Hepatocyte (in vitro differentiated cells): ENCODE results near the gene CDH4.

Experiments
- EZH2 ChIP-seq: fragments of 200-600 bp; sonication (generic); IDR thresholded peaks from 2 replicates; pipeline ENCODE4 v1.6.1; 2016; ENCODE audit warnings: antibody characterized with exemption, mild to moderate bottlenecking, borderline replicate concordance
- TF ChIP-seq, protein P1 (sequence below): fragments of 200-600 bp; sonication (generic); IDR thresholded peaks from 2 replicates; pipeline ENCODE4 v1.5.1; 2016; ENCODE audit warnings: antibody characterized with exemption, mild to moderate bottlenecking; ENCODE audit not compliant: poor library complexity

- TF ChIP-seq, protein P1, sequence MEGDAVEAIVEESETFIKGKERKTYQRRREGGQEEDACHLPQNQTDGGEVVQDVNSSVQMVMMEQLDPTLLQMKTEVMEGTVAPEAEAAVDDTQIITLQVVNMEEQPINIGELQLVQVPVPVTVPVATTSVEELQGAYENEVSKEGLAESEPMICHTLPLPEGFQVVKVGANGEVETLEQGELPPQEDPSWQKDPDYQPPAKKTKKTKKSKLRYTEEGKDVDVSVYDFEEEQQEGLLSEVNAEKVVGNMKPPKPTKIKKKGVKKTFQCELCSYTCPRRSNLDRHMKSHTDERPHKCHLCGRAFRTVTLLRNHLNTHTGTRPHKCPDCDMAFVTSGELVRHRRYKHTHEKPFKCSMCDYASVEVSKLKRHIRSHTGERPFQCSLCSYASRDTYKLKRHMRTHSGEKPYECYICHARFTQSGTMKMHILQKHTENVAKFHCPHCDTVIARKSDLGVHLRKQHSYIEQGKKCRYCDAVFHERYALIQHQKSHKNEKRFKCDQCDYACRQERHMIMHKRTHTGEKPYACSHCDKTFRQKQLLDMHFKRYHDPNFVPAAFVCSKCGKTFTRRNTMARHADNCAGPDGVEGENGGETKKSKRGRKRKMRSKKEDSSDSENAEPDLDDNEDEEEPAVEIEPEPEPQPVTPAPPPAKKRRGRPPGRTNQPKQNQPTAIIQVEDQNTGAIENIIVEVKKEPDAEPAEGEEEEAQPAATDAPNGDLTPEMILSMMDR, result no peak
- TF ChIP-seq EZH2, result no peak
Observed at GRCh38 chr20:61436283-61436666, 184.2 kb downstream of the CDH4 start.
